Measurements from ENCODE around the gene RCBTB1. TPM values are rescaled to one million over a fixed set of nuclear protein-coding genes. Genes with fewer than 3 reads are reported as not detected.

The RCBTB1 gene
- total RNA-seq, 4 donors from 2014 or later: 2.0 to 15.1 (median 5.7) TPM

DNA sequence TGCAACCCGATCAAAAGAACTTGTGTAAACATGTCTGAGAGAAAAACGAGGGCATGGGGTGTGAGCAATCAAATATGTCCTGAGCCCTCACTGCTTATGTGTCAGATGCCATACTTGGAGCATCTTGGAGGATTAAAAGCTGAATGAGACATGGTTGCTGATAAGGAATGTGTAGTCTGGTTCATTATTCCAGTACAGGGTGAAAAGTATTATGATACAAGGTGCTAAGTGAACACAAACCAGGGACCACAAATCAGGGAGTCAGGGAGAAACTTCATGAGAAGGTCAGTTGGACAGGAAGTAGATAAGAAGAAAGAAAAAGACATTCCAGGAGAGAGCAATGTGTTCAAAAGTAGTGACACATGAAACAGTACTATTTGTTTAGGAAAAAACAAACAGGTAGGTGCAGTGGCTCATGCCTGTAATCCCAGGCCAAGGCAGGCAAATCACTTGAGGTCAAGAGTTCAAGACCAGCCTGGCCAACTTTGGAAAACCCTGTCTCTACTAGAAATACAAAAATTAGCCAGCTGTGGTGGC lies 2.0 kb upstream of the RCBTB1 start:
- Histone ChIP-seq H3K27me3 (no peaks in the 10 kb centered on the region), H3K9me3 (no peaks in the 10 kb centered on the region), H3K27ac (peak overlapping the region in 2 of 4 donors; percentile 16 to 23), H3K4me3 (no peak overlapping the region), H3K36me3 (no peaks in the 10 kb centered on the region), H3K4me1 (peaks cover 5 to 47% (median 12%) of the 10 kb centered on the region in 3 donors)
- DNase-seq: no peak
- intact Hi-C loops (cut with DNase I): no loop called here
- WGBS, 2 donors: 24 to 33% methylated on average over 2 of the region's 2 CpGs
- no peak for TF ChIP-seq POLR2A (IDR thresholded peaks at IDR 0.05)
- TF ChIP-seq, protein P1, sequence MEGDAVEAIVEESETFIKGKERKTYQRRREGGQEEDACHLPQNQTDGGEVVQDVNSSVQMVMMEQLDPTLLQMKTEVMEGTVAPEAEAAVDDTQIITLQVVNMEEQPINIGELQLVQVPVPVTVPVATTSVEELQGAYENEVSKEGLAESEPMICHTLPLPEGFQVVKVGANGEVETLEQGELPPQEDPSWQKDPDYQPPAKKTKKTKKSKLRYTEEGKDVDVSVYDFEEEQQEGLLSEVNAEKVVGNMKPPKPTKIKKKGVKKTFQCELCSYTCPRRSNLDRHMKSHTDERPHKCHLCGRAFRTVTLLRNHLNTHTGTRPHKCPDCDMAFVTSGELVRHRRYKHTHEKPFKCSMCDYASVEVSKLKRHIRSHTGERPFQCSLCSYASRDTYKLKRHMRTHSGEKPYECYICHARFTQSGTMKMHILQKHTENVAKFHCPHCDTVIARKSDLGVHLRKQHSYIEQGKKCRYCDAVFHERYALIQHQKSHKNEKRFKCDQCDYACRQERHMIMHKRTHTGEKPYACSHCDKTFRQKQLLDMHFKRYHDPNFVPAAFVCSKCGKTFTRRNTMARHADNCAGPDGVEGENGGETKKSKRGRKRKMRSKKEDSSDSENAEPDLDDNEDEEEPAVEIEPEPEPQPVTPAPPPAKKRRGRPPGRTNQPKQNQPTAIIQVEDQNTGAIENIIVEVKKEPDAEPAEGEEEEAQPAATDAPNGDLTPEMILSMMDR (IDR thresholded peaks at IDR 0.05): no peak

DNA sequence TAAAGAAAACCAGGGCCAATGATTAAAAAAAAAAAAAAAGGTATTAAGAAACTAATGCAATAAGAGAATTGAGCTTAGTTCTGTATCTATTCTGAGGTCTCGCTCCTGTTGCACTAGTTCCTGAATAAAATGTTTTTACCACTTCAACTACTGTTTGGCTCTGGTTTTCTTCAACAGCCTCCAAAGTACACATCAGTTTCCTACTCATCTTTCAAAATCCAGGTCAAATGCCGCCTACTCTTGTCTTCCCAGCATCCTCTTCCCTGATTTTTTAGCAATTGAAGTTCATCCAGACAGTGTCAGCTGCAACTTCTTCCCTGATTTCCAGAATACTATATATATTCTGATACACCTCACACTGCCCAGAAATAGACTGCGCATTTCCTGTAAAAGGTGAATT lies 1.4 kb upstream of the RCBTB1 start:
- no peak overlapping the region for H3K4me3 ChIP-seq
- intact Hi-C loops (cut with DNase I): no loop called here
- WGBS, 2 donors: 86 to 91% methylated on average over 3 of the region's 3 CpGs
- TF ChIP-seq, protein P1 (IDR thresholded peaks at IDR 0.05): no peak
- no peak for TF ChIP-seq POLR2A (IDR thresholded peaks at IDR 0.05)
- H3K4me1 ChIP-seq: peaks cover 5 to 52% (median 12%) of the 10 kb centered on the region in 3 donors
- H3K27me3 ChIP-seq: no peaks in the 10 kb centered on the region
- no peaks in the 10 kb centered on the region for H3K36me3 ChIP-seq
- H3K9me3 ChIP-seq: no peaks in the 10 kb centered on the region
- DNase-seq: no peak
- peak overlapping the region in 2 of 4 donors; percentile 16 to 90 for H3K27ac ChIP-seq

DNA sequence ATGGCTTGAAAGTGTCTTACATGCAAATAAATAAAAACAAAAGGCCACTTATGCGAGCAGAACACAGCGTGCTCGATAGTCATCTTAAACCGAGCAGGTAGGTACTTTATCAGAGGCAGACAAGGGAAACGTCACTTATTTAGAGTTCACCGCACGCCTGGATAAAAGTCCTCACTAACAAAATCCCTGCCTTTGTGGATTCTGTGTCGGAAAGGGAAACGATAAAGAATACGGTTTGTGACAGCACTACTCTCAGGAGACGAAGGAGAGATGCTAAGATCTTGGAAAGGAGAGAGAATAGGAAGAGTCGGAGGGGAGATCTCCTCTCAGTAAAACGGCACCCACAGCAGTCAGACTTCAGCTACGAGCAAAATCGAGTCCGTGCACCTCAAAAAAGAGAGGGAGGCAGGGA lies 581 bp downstream of the RCBTB1 start:
- WGBS, 2 donors: 0 to 1% methylated on average over 16 of the region's 16 CpGs
- H3K4me3 ChIP-seq: peak overlapping the region; percentile 68 to 97 (median 78)
- intact Hi-C loops (cut with DNase I): no loop called here
- H3K4me1 ChIP-seq: peaks cover 5 to 56% (median 17%) of the 10 kb centered on the region in 3 donors
- peak overlapping the region; percentile 80 to 90 (median 88) for H3K27ac ChIP-seq
- no peaks in the 10 kb centered on the region for H3K27me3 ChIP-seq
- TF ChIP-seq POLR2A (IDR thresholded peaks at IDR 0.05): no peak
- TF ChIP-seq, protein P1 (IDR thresholded peaks at IDR 0.05): no peak
- H3K36me3 ChIP-seq: peaks cover 0 to 10% (median 0%) of the 10 kb centered on the region in 3 donors
- DNase-seq: no peak
- H3K9me3 ChIP-seq: no peaks in the 10 kb centered on the region

DNA sequence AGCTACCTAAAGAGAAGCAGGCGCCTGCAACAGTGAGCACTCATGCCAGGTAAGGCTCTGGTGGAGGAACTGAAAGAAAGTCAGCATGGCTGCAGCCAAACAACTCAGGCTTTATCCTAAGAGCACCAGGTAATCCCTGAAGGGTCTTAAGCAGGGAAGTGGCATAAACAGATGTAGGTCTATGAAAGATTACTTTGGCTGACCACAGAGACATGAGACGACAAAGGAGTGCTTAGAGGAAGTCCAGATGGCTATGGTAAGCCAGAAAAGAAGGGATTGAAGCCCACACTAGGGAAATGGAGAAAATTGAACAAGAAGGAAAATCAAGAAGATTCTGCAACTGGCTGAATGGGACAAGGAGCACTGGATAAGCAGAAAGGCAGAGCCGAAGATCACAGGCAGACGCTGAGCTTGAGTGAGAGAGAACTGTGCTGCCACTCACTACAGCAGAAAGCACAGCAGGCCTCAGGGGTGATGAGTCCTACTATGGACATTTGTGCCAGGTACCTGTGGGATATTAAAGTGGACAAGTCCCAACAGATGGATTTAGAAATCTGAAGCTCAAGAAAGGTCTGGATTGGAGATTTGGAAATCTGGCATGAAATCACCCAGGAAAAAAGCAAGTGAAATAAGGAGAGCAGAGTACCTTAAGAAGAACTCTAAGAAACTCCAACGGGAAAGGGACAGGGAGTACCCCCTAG lies 4.2 kb downstream of the RCBTB1 start:
- TF ChIP-seq POLR2A (IDR thresholded peaks at IDR 0.05): no peak
- TF ChIP-seq, protein P1 (IDR thresholded peaks at IDR 0.05): no peak
- Histone ChIP-seq H3K4me1 (peaks cover 4 to 51% (median 17%) of the 10 kb centered on the region in 3 donors), H3K27ac (no peak overlapping the region), H3K36me3 (peaks cover 0 to 27% (median 9%) of the 10 kb centered on the region in 3 donors), H3K9me3 (no peaks in the 10 kb centered on the region), H3K4me3 (no peak overlapping the region), H3K27me3 (no peaks in the 10 kb centered on the region)
- 56 to 60% methylated on average over 5 of the region's 5 CpGs for WGBS, 2 donors
- intact Hi-C loops (cut with DNase I): no loop called here
- no peak for DNase-seq

DNA sequence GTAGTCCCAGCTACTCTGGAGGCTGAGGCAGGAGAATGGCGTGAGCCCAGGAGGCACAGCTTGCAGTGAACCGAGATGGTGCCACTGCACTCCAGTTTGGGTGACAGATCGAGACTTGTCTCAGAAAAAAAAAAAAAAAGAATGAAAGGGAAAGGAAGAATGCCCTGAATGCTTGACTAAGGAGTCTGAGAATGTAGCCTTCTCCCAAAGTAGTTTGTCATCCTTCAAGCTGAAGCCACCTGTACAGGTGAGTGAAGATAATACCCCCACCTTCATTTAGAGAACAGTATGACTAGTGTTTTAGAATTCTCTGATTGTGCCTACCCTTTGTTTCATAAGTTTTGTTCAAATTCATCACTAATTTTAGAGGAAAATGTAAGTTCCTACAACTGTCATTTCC lies 5.9 kb downstream of the RCBTB1 start:
- DNase-seq: no peak
- Histone ChIP-seq H3K4me1 (peaks cover 0 to 38% (median 15%) of the 10 kb centered on the region in 3 donors), H3K27me3 (no peaks in the 10 kb centered on the region), H3K4me3 (no peak overlapping the region), H3K9me3 (no peaks in the 10 kb centered on the region), H3K27ac (no peak overlapping the region), H3K36me3 (peaks cover 0 to 27% (median 9%) of the 10 kb centered on the region in 3 donors)
- TF ChIP-seq POLR2A (IDR thresholded peaks at IDR 0.05): no peak
- TF ChIP-seq, protein P1 (IDR thresholded peaks at IDR 0.05): no peak
- whole genome bisulfite sequencing, 2 donors: 49% methylated on average over 3 of the region's 3 CpGs; no CpG with 5 or more reads in 1 of the 2 donors
- intact Hi-C loops (cut with DNase I): no loop called here
